Jurkat, Clone E6-1 (cell line): Measurements from ENCODE around the gene PPP6R1.
"Not testable (repeated sequence)": the region's sequence is repeated elsewhere in the genome, so short reads cannot be mapped to it uniquely, and the experiment has no call there.

Experiments used
- DNase-seq: peaks from one replicate; pipeline ENCODE4 v3.0.0-alpha.2; 2011; ENCODE audit warnings: low read depth, low spot score
- H3K4me3 ChIP-seq: 2 replicates; pipeline ENCODE4 v1.5.1; 2011; ENCODE audit warnings: mild to moderate bottlenecking, low read length, control low read depth, moderate library complexity

The PPP6R1 gene

GRCh38 chr19:55229145-55229788 lies 29.6 kb downstream of the PPP6R1 start:
- no peak overlapping the region for H3K4me3 ChIP-seq
- no peak for DNase-seq

DNA sequence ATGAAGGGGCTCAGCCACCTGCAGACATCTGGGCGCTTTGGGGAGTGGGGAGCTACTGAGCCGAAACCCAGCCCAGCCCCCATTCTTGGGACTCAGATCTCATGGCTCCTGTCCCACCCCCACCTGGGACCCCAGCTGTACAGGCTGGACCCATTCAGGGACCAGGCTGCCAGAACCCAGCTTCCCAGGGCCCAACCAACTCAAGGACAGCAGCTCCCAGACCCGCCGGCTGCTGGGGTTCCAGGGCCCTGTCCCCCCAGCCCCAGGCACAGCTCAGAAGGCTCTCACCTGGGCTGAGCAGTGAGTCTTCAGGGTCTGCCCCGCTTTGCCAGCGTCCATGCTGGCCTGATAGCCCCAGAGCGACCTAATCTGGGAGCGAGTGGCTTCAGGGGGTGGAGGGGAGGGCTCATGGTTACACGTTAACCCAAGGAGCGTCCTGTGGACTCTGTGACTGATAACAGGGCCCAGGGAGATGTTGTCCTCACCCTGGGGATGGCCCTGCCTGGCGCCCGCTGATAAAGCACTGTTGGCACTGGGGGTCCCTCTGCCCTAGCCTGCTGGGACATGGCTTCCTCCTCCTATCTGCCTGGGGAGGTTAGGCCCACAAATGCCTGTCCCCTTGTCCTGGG lies 30.3 kb downstream of the PPP6R1 start, which contains the start of gene TMEM86B:
Gene TMEM86B (minus strand): TSS at position 361 of the 629 bp plus-strand sequence. CDS start 22 bp downstream, at position 339.
- no peak for DNase-seq
- H3K4me3 ChIP-seq = no peak within 1 kb of the TSS

DNA sequence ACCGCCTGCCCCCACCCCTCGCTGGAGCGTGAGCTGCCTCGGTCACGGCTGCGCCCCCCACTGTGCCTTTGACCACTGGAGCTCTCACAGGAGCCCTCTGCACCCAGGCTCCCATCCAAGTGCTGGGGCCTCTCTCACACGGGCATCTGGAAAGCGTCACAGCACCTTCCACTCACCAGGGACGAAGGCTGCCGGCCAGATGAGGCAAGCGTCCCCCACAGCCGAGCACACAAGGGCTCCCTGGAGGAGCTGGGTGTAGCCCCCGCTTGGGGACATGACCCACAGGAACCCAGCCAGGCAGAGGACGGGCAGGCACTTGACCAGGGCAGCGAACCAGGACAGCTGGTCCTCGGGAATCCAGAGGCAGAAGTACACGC lies 30.8 kb downstream of the PPP6R1 start:
- no peak overlapping the region for H3K4me3 ChIP-seq
- DNase-seq = no peak

DNA sequence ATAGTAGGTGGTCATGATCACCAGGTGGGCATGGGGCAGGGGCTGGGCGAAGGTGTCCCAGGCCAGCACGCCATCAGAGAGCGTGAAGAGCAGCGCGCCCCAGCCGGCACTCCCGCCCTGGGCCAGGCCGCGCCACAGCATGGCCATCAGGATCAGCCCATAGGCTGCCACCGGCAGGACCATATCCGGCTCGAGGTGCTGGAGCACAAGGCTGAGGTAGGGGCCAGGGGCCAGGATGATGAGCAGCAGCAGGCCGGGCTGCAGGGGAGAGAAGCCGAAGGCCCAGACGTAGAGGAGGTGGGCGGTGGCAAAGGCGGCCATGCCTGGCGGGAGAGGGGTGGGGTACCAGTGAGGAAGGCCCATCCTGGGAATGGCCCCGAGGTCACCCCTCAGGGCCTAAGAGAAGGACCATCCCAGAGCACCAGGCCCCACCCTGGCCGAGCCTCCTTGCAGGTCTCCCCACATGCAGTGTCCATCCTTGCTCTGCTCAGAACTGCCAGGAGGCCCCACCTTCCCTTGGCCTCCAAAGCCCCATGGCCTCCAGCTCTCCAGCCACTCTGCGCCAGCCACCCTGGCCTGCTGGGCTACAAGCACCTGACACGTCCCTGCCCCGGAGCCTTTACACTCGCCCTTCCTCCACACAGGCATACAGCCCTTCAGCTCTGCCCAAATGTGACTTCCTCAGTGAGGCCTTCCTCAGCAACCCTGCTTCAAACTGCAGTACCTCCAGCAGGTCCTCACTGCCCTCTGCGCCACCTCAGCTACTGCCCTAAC lies 31.4 kb downstream of the PPP6R1 start:
- DNase-seq = no peak
- no peak overlapping the region for H3K4me3 ChIP-seq

- H3K4me3 ChIP-seq = no peak overlapping the region
- no peak for DNase-seq
These were observed 32.0 kb downstream of the PPP6R1 start for GRCh38 chr19:55226788-55227187.

DNA sequence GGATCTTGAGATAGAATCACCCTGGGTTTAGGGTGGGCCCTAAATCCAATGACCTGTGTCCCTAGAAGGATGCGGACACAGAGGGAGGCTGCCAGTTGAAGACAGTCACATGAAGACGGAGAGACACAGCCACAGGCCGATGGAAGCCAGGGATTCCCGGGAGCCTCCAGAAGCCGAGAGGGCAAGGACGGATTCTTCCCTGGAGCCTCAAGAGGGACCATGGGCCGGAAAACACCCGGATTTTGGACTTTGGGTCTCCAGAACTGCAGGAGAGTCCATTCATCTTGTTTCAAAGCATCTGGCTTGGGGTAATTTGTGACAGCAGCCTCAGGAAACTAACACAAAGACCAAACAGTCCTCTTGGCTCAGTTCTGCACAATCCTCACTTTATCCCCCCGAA lies 32.5 kb downstream of the PPP6R1 start:
- no peak overlapping the region for H3K4me3 ChIP-seq
- DNase-seq = no peak

DNA sequence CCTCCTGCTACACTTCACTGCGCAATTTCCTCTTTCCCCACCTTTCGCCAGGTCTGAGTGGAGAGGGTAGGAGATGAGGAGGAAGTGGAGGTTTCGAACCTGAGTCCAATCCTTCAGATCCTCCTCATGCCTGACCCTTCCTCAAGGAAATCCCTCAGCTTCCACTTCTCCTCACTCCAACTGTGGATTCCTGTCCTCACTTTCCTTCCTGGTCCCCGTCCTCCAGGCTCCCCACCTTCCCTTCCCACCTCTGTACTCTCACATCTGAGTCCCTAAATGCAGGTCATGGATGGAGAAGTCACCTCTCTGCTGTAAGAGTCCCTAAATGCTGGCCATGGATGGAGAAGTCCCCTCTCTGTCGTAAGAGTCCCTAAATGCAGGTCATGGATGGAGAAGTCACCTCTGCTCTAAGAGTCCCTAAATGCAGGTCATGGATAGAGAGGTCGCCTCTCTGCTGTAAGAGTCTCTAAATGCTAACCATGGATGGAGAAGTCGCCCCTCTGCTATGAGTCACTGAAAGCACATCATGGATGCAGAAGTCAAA lies 33.3 kb downstream of the PPP6R1 start:
- DNase-seq = no peak
- H3K4me3 ChIP-seq = no peak overlapping the region

GRCh38 chr19:55224679-55225414 lies 34.0 kb downstream of the PPP6R1 start:
- H3K4me3 ChIP-seq, DNase-seq: not testable (repeated sequence)

DNA sequence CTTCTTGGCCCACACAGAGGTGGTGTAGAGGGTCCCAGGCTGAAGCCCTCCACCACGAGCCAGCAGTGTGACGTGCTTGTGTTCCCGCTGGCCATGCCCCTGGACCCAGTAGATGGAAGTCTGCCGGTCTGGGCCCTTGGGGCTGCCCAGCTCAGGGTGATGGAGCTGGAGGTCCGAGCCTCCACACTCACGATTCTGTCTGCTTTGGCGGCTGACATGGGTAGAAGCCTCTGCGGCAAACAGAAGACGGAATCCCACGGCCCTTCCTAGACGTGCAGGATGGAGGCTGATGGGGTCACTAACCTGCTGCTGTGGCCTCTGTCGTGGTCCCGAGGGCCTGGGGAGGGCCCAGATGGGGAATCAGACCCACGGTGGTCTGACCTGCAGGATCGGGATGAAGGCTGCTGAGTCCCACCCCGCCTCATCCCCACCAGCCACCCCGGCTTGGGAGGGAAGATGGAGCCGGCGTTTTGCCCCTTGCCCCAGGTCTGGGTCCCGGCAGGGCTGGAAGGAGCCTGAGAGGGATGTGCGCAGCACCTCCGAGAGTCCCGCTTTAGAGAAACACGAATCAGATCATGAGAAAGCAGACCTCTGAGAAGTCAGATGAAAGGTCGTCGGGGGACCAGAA lies 34.7 kb downstream of the PPP6R1 start:
- no peak overlapping the region for H3K4me3 ChIP-seq
- no peak for DNase-seq

DNA sequence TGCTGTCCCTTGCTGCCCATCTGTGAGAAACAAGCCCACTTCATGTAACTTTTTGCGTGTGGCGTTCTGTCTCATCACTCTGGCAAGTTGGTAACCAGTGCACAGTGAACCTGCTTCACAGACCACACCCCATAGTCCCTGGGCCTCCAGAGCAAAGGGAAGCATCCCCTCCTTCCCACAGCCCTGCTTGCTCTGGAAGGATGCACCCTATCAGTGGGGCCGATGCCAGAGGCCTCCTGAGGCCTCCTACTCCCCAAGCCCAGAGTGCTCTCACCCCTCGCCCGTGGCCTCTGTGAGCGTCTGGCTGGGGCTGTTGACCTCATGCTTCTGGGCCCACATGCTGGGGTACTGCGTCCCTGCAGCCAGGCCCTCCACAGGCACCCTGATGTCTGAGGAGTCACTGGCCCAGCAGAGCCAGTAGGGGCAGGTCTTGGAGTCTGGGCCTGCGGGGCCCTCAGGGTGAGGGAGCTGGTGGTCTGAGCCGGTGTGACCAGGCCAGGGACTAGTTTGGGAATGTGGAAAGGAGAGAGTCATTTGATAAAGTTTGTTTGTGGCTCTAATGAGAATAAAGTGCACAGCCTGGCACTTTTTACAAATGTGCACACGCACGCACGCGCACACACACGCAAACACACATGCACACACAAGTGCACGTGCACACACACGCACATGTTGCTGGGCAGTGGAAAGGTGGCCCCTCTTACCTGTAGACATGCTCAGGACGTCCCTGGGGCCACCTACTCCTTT lies 35.4 kb downstream of the PPP6R1 start:
- DNase-seq = no peak
- no peak overlapping the region for H3K4me3 ChIP-seq

- no peak for DNase-seq
- H3K4me3 ChIP-seq = no peak overlapping the region
These were observed 38.3 kb downstream of the PPP6R1 start for GRCh38 chr19:55220525-55220924.

DNA sequence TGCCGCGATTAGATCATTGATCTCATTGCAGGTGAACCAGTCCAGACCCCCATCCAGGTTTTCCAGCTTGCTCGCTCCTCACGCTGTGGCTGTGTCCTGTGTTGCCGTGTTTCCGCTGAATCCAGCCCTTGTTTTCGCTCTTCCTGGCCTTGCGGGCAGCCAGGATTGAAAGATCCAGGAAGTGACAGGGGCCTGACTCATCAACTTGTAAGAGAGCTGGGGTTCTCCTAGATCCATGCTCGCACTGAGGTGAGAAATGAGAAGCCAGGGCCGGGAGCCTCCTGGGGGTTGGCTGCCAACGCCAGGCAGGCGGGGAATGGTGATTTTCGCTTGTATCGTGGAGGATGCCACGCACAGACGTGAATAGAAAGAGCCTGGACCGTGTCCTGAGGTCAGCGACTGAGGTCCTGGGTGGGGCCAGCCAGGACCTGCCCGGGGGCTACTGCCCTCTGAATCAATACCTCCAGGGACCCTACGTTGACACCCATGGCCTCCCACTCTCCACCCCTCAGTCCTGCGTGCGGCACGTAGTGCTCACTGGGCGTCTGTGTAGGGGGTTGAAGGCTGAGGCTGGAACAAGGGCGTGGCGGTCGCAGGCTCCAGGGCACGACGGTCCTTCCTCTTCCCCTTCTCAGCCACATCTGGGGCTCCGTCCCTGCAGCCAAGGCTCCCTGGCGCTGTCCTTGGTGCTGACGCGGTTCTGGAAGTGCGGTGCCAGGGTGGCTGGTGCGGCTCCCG lies 42.2 kb downstream of the PPP6R1 start:
- peak; percentile 86 for DNase-seq
- H3K4me3 ChIP-seq = peak overlapping the region; percentile 59

DNA sequence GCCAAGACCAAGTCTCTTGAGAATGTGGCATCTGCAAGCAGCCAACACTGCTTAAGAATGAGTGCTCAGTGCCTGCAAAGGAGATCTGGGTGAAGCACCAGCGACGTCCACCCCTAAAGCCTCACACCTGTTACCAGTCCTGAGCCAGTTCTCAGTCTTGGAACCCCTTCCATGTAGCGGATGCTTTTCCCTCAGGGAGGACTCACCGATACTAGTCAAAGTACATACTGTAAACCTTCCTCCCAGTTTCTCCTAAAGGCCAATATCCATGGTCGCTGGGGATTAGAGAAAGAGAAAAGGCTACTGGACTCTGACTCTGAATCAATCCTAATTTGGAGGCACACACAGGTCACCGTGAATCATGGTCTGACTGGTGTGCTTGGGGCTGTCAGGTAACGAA lies 45.3 kb downstream of the PPP6R1 start:
- DNase-seq = no peak
- no peak overlapping the region for H3K4me3 ChIP-seq

GRCh38 chr19:55212447-55212846 lies 46.4 kb downstream of the PPP6R1 start:
- DNase-seq = peak; percentile 67
- no peak overlapping the region for H3K4me3 ChIP-seq

DNA sequence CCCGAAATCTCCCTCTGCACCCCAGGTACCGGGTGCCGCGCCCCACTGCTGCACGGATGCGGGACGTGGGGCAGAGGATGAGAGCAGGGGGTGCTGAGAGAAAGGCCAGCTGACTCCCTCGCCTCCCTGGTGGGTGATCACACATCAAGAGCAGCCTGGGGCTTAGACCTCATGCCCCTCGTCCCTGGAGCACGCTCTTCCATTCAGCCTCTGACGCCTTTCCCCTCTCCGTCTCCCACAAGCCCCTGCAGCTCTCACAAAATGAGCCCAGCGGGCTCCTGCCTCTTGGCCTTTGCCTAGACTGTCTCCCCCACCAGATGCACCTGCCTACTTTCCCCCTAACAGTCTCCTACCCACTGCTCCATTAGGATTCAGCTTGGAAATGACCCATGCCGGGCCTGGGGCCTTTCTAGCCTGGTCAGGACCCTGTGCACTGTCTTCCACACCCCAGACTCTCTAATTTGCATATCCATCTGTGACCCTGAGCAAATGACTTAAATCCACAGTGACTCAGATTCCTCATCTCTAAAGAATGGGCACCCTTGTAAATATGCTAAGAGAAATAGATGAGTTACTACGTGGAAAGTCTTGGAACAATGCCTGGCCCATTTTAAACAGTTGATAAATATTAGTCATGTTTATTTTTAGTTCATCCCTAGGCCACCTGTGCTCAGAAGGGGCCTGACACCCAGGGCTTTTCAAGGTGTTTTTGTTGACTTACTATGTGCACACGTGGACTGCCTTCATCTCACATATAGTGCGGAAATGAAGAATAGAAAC lies 48.9 kb downstream of the PPP6R1 start:
- no peak overlapping the region for H3K4me3 ChIP-seq
- no peak for DNase-seq

DNA sequence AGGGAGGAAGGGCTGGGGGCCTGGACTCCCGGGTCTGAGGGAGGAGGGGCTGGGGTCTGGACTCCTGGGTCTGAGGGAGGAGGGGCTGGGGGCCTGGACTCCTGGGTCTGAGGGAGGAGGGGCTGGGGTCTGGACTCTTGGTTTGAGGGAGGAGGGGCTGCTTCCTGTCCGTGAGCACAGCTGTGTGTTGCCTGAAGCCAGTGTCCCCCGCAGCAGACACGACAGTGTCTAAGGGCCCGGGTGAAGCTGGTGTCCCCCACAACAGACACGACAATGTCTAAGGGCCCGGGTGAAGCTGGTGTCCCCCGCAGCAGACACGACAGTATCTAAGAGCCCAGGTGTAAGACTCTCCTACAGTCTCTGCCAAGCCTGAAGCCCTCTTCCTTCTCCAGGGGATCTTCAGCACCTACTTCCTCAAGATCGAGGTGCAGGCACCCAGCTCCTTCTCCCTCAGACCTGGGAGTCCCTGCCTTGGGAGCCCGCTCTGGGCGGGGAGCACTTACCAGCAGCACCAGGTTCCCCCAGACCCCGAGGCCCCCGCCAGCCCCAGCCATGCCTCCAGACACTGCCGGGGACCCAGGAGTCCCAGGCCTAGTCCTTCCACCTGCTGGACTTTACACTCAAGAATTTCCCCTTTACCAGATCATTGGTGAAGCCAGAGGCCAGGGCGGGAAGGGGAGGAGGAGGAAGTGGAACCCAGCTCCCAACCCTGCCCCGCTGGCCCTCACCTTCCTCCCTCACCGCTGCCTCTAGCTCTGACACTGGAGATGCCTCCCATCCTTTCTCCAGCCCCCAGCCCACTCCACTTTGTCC lies 49.7 kb downstream of the PPP6R1 start, which contains the start of gene PTPRH:
Gene PTPRH (minus strand): TSS at position 622 of the 813 bp plus-strand sequence. CDS start 68 bp downstream, at position 554.
- no peak for DNase-seq
- no peak within 1 kb of the TSS for H3K4me3 ChIP-seq
